ENCODE measurements around the gene APOM. TPM values are rescaled to one million over a fixed set of nuclear protein-coding genes. Genes with fewer than 3 reads are reported as not detected.

Gene APOM
- total RNA-seq, 2 donors from 2014 or later: 2.6 to 2.7 TPM

- ATAC-seq: no peak
- no peak for DNase-seq (ENCODE audit: low spot score in 2 of 2)
- peaks cover 8 to 9% of the 10 kb centered on the region in 2 donors for H3K36me3 Mint-ChIP-seq
- H3K27ac Mint-ChIP-seq: peak overlapping the region; percentile 44 to 85
- H3K9me3 Mint-ChIP-seq: no peaks in the 10 kb centered on the region
Observed at GRCh38 chr6:31642798-31643570, 12.7 kb upstream of the APOM start.

- ATAC-seq (no peak), DNase-seq (ENCODE audit: low spot score in 2 of 2) (no peak)
- Mint-ChIP-seq H3K9me3 (no peaks in the 10 kb centered on the region), H3K36me3 (peaks cover 8 to 9% of the 10 kb centered on the region in 2 donors), H3K27ac (peak overlapping the region in 1 of 2 donors; percentile 14)
Observed at GRCh38 chr6:31643818-31644454, 11.8 kb upstream of the APOM start.

GRCh38 chr6:31645325-31645724, 10.4 kb upstream of the APOM start:
- H3K36me3 Mint-ChIP-seq: peaks cover 10 to 14% of the 10 kb centered on the region in 2 donors
- no peak overlapping the region for H3K27ac Mint-ChIP-seq
- no peaks in the 10 kb centered on the region for H3K9me3 Mint-ChIP-seq
- ATAC-seq (no peak), DNase-seq (ENCODE audit: low spot score in 2 of 2) (no peak)

GRCh38 chr6:31651602-31652191, 4.0 kb upstream of the APOM start:
- Mint-ChIP-seq H3K36me3 (peaks cover 26 to 41% of the 10 kb centered on the region in 2 donors), H3K9me3 (no peaks in the 10 kb centered on the region), H3K27ac (peak overlapping the region; percentile 98 to 99)
- ATAC-seq (peak; percentile 62 to 79), DNase-seq (ENCODE audit: low spot score in 2 of 2) (no peak)

- Mint-ChIP-seq H3K27ac (peak overlapping the region; percentile 98 to 99), H3K9me3 (no peaks in the 10 kb centered on the region), H3K36me3 (peaks cover 22 to 49% of the 10 kb centered on the region in 2 donors)
- ATAC-seq (peak; percentile 62 to 72), DNase-seq (ENCODE audit: low spot score in 2 of 2) (no peak)
Observed at GRCh38 chr6:31652925-31653724, 2.6 kb upstream of the APOM start.

- H3K9me3 Mint-ChIP-seq: no peaks in the 10 kb centered on the region
- peaks cover 22 to 56% of the 10 kb centered on the region in 2 donors for H3K36me3 Mint-ChIP-seq
- no peak overlapping the region for H3K27ac Mint-ChIP-seq
- ATAC-seq: no peak
- no peak for DNase-seq (ENCODE audit: low spot score in 2 of 2)
Observed at GRCh38 chr6:31654574-31655348, 933 bp upstream of the APOM start.

GRCh38 chr6:31657406-31658157, 1.9 kb downstream of the APOM start:
- no peak for DNase-seq (ENCODE audit: low spot score in 2 of 2)

GRCh38 chr6:31658158-31658688, 2.5 kb downstream of the APOM start:
- Mint-ChIP-seq H3K36me3 (peaks cover 21 to 43% of the 10 kb centered on the region in 2 donors), H3K27ac (peak overlapping the region; percentile 56 to 94), H3K9me3 (no peaks in the 10 kb centered on the region)
- DNase-seq (ENCODE audit: low spot score in 2 of 2): no peak
- ATAC-seq: no peak

More at GRCh38 chr6:31657406-31658157, 1.9 kb downstream of the APOM start:
- Mint-ChIP-seq H3K36me3 (peaks cover 22 to 45% of the 10 kb centered on the region in 2 donors), H3K27ac (peak overlapping the region; percentile 4 to 94), H3K9me3 (no peaks in the 10 kb centered on the region)
- ATAC-seq: no peak

- DNase-seq (ENCODE audit: low spot score in 2 of 2) (no peak), ATAC-seq (no peak)
- Mint-ChIP-seq H3K36me3 (peaks cover 30 to 52% of the 10 kb centered on the region in 2 donors), H3K9me3 (no peaks in the 10 kb centered on the region), H3K27ac (peak overlapping the region; percentile 93 to 94)
Observed at GRCh38 chr6:31658983-31659648, 3.4 kb downstream of the APOM start.

GRCh38 chr6:31659649-31660380, 4.1 kb downstream of the APOM start:
- Mint-ChIP-seq H3K9me3 (no peaks in the 10 kb centered on the region), H3K27ac (peak overlapping the region; percentile 93 to 94), H3K36me3 (peaks cover 37 to 59% of the 10 kb centered on the region in 2 donors)
- ATAC-seq (peak; percentile 47 to 63), DNase-seq (ENCODE audit: low spot score in 2 of 2) (peak; percentile 38 to 69)

- DNase-seq (ENCODE audit: low spot score in 2 of 2): peak; percentile 72 to 74
- H3K36me3 Mint-ChIP-seq: peaks cover 40 to 58% of the 10 kb centered on the region in 2 donors
- peak within 1 kb of the TSS; percentile 93 to 94 for H3K27ac Mint-ChIP-seq
- ATAC-seq: peak; percentile 64 to 70
- no peaks in the 10 kb centered on the region for H3K9me3 Mint-ChIP-seq
Observed at GRCh38 chr6:31660381-31661261, 4.9 kb downstream of the APOM start, which contains the start of gene C6orf47. C6orf47 (minus strand) TSS chr6:31660778; CDS start chr6:31659947, 831 bp downstream.

- no peak for ATAC-seq
- peaks cover 49 to 58% of the 10 kb centered on the region in 2 donors for H3K36me3 Mint-ChIP-seq
Observed at GRCh38 chr6:31661262-31662123, 5.8 kb downstream of the APOM start.

More at GRCh38 chr6:31661262-31662123, 5.8 kb downstream of the APOM start:
- Mint-ChIP-seq H3K9me3 (no peaks in the 10 kb centered on the region), H3K27ac (peak overlapping the region; percentile 74 to 94)
- no peak for DNase-seq (ENCODE audit: low spot score in 2 of 2)
